ENCODE measurements around the gene NCR3LG1. TPM values are rescaled to one million over a fixed set of nuclear protein-coding genes. Genes with fewer than 3 reads are reported as not detected.

The NCR3LG1 gene
- 10 to 100 TPM in 1 of 2 donors, 1 to 10 TPM in 1; 7.0 to 10.7 TPM for total RNA-seq

GRCh38 chr11:17351510-17352176 lies at the start of gene NCR3LG1:
Gene NCR3LG1 (plus strand): TSS chr11:17351800. CDS start chr11:17351970, 170 bp downstream.

GRCh38 chr11:17388609-17389210 lies 37.1 kb downstream of the NCR3LG1 start, which contains the start of gene KCNJ11:
Gene KCNJ11 (minus strand): TSS chr11:17388659. CDS start chr11:17388091, 568 bp downstream.

Other genes with a start within 250 kb of the NCR3LG1 start
- 10 to 100 TPM; 49.6 to 56.3 TPM for gene PIK3C2A, start 143.8 kb upstream of the NCR3LG1 start, total RNA-seq
- 10 to 100 TPM; 25.6 to 31.0 TPM for gene NUCB2, start 75.1 kb upstream of the NCR3LG1 start, total RNA-seq
- not detected for gene KCNJ11, start 36.9 kb downstream of the NCR3LG1 start, total RNA-seq
- under 1 TPM in 1 of 2 donors, not detected in 1; 0.33 TPM for gene ABCC8, start 125.0 kb downstream of the NCR3LG1 start, total RNA-seq
- not detected for gene USH1C, start 192.6 kb downstream of the NCR3LG1 start, total RNA-seq
- gene OTOG, start 195.5 kb downstream of the NCR3LG1 start, total RNA-seq, result not detected